DLD1 (cell line): ENCODE measurements around the gene LHX6.

Experiments
- in situ Hi-C: cut with HindIII; loops from 2 replicates; pipeline ENCODE4 v1.10.0; 2017; ENCODE audit warnings: low sequenced_read_pairs

LHX6 gene

GRCh38 chr9:122236681-122237080 is 7.9 kb upstream of the LHX6 start:
- in situ Hi-C loops, result no loop called here

GRCh38 chr9:122234022-122234748 is 5.4 kb upstream of the LHX6 start:
- in situ Hi-C loops, result no loop called here

GRCh38 chr9:122232796-122233306 is 4.1 kb upstream of the LHX6 start:
- in situ Hi-C loops, result no loop called here

- in situ Hi-C loops, result no loop called here
These were observed 704 bp upstream of the LHX6 start for GRCh38 chr9:122229485-122229837.

GRCh38 chr9:122228191-122228567 is 578 bp downstream of the LHX6 start:
- in situ Hi-C loops, result no loop called here

GRCh38 chr9:122227575-122227900 is 1.2 kb downstream of the LHX6 start:
- in situ Hi-C loops, result no loop called here

GRCh38 chr9:122226758-122227574 is 1.8 kb downstream of the LHX6 start:
- in situ Hi-C loops, result no loop called here

- in situ Hi-C loops, result no loop called here
These were observed 2.5 kb downstream of the LHX6 start for GRCh38 chr9:122226142-122226757.

GRCh38 chr9:122225312-122226141 is 3.2 kb downstream of the LHX6 start:
- in situ Hi-C loops, result no loop called here

GRCh38 chr9:122223435-122223834 is 5.3 kb downstream of the LHX6 start:
- in situ Hi-C loops, result no loop called here

- in situ Hi-C loops, result no loop called here
These were observed 6.0 kb downstream of the LHX6 start for GRCh38 chr9:122222791-122223190.

GRCh38 chr9:122221183-122221811 is 7.5 kb downstream of the LHX6 start:
- in situ Hi-C loops, result no loop called here

- in situ Hi-C loops, result no loop called here
These were observed 8.0 kb downstream of the LHX6 start for GRCh38 chr9:122220673-122221182.

- in situ Hi-C loops, result no loop called here
These were observed 8.7 kb downstream of the LHX6 start for GRCh38 chr9:122219856-122220672.

GRCh38 chr9:122218935-122219855 is 9.6 kb downstream of the LHX6 start:
- in situ Hi-C loops, result no loop called here

- in situ Hi-C loops, result no loop called here
These were observed 10.5 kb downstream of the LHX6 start for GRCh38 chr9:122218071-122218934.

GRCh38 chr9:122217640-122218039 is 11.1 kb downstream of the LHX6 start:
- in situ Hi-C loops, result no loop called here
